GM04504 (cell line): Measurements from ENCODE around the gene PTTG1IP2.
A peak's percentile ranks its signal among the peaks of the same experiment; 100 is the strongest.

Experiments
- DNase-seq: peaks from one replicate; pipeline ENCODE4 v3.0.0-alpha.2; 2012; ENCODE audit warnings: low read depth

The PTTG1IP2 gene

GRCh38 chr7:90483251-90483650 is 13.8 kb downstream of the PTTG1IP2 start:
- DNase-seq, result no peak

GRCh38 chr7:90484706-90485105 is 15.3 kb downstream of the PTTG1IP2 start:
- no peak for DNase-seq

GRCh38 chr7:90485734-90486316 is 16.4 kb downstream of the PTTG1IP2 start:
- DNase-seq, result no peak

- DNase-seq, result no peak
Measured at GRCh38 chr7:90487808-90488207, 18.4 kb downstream of the PTTG1IP2 start.

- no peak for DNase-seq
Measured at GRCh38 chr7:90488220-90488619, 18.8 kb downstream of the PTTG1IP2 start.

GRCh38 chr7:90492250-90492649 is 22.8 kb downstream of the PTTG1IP2 start:
- no peak for DNase-seq

GRCh38 chr7:90495241-90495640 is 25.8 kb downstream of the PTTG1IP2 start:
- DNase-seq, result no peak

- no peak for DNase-seq
Measured at GRCh38 chr7:90502539-90502938, 33.1 kb downstream of the PTTG1IP2 start.

GRCh38 chr7:90503367-90503766 is 33.9 kb downstream of the PTTG1IP2 start:
- DNase-seq, result no peak

GRCh38 chr7:90507692-90508091 is 38.3 kb downstream of the PTTG1IP2 start:
- no peak for DNase-seq

GRCh38 chr7:90511776-90512175 is 42.3 kb downstream of the PTTG1IP2 start:
- DNase-seq, result no peak

GRCh38 chr7:90512821-90513254 is 43.4 kb downstream of the PTTG1IP2 start:
- DNase-seq, result no peak

- DNase-seq, result no peak
Measured at GRCh38 chr7:90516257-90516656, 46.8 kb downstream of the PTTG1IP2 start.

- DNase-seq, result no peak
Measured at GRCh38 chr7:90518630-90519029, 49.2 kb downstream of the PTTG1IP2 start.

GRCh38 chr7:90520484-90520883 is 51.0 kb downstream of the PTTG1IP2 start:
- no peak for DNase-seq

GRCh38 chr7:90530263-90530662 is 60.8 kb downstream of the PTTG1IP2 start:
- DNase-seq, result no peak

- DNase-seq, result no peak
Measured at GRCh38 chr7:90532231-90532929, 62.9 kb downstream of the PTTG1IP2 start.

- DNase-seq, result no peak
Measured at GRCh38 chr7:90536449-90536848, 67.0 kb downstream of the PTTG1IP2 start.

- no peak for DNase-seq
Measured at GRCh38 chr7:90538405-90538804, 69.0 kb downstream of the PTTG1IP2 start.

GRCh38 chr7:90540406-90540805 is 71.0 kb downstream of the PTTG1IP2 start:
- no peak for DNase-seq

GRCh38 chr7:90551036-90551435 is 81.6 kb downstream of the PTTG1IP2 start:
- DNase-seq, result no peak

- no peak for DNase-seq
Measured at GRCh38 chr7:90552521-90552920, 83.1 kb downstream of the PTTG1IP2 start.

- peak; percentile 35 for DNase-seq
Measured at GRCh38 chr7:90560730-90561129, 91.3 kb downstream of the PTTG1IP2 start.
